Iris pigment epithelial cell (primary cell): Measurements from ENCODE around the gene NPW.

Experiments
- DNase-seq: peaks from one replicate; pipeline ENCODE4 v3.0.0-alpha.2; 2011; ENCODE audit warnings: low read depth

The NPW gene

DNA sequence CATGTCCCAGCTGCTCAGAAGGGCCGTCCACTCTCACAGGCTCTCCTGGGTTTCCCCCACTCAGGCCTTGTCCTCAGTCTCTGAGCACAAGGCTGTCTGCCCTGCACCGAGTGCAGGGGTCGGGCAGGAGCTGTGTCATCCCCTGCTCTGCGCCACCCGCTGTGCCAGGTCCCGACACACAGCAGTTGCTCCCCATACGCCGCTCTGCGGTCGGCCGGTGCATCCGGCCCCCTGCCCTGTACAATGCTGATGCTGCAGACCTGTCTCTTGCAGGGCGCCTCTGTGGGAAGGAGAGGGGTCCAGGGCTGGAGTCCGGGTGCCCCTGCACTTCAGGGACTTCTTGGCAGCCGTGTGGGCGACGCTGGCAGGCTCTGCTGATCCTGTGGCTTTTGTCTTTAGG lies 34.3 kb downstream of the NPW start:
- DNase-seq, result no peak

DNA sequence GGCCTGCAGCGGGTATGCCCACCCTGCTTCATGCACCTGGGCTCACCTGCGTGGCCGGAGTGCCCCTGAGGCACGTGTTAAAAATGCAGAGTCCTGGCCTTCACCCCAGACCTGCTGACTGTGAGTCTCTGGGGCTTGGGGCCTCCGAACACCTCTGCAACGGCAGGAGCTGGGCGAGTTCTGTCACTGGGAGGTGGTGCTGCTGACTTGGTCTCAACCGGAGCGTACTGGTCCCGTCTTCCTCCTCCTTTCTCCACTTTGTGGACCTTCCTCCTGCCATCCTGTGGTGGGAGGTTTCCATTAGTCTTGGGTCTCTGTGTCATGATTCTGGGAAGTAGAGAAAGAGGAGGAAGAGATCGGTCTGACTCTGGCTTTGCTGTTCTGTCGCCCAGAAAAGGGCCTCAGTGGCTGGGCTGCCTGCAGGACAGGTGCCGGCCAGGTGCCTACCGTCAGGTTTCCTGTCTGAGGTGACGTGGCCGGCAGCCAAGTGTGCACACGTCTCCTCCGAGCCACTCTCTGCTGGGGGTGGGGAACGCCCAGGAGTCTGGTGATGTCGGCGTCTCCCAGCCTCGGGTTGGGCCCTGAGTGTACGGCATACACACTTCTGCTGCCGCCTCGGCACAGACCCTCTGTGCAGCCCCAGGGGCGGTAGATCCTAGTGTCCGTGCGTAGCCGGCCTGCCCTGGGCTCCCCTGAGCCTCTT lies 35.1 kb downstream of the NPW start:
- no peak for DNase-seq

DNA sequence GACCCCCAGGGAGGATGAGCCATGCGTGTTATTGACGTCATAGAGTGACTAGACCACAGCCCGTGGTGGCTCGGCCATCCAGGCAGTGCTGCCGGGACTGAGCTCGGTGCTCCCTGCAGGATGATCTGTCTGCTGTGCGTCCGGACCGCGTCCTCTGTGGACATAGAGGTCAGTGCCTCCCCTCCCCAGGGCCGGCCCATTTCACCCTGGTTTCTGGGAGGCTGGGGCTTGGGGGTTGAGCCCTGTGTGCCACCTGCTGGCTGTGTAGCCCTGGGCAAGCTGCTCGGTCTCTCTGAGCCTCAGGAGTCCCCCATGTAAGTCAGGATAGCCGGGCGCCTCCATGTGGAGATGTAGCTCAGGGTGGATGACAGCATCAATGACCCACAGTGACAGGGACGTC lies 36.5 kb downstream of the NPW start:
- DNase-seq, result no peak

DNA sequence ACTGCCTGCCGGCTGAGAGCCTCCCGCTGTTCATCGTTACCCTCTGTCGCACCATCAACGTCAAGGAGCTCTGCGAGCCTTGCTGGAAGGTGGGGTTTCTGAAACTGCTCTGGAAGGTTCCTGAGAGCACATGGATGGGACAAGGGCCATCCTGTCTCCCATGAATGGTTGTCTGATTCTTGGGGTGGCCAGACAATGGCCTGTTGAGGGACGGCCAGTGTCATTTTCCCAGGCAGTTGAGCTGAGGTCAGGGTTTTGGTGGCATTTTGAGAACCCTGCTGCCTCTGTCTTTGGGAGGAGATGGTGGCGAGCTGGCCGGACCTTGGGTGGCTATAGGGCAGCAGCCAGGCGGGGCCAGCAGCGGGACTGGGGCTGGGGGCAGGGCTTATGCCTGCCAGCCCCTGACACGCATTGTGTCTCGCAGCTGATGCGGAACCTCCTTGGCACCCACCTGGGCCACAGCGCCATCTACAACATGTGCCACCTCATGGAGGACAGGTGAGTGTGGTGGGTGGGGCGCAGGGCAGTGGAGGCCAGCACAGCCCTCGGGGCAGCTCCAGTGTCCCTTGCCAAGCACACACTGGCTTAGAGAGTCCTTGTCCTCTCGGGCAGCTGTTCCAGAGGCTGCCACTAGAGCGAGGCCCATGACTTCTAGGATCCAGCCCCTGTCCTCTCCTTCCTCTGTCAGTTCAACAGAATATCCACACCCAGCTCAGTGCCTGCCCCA lies 37.3 kb downstream of the NPW start:
- no peak for DNase-seq

DNA sequence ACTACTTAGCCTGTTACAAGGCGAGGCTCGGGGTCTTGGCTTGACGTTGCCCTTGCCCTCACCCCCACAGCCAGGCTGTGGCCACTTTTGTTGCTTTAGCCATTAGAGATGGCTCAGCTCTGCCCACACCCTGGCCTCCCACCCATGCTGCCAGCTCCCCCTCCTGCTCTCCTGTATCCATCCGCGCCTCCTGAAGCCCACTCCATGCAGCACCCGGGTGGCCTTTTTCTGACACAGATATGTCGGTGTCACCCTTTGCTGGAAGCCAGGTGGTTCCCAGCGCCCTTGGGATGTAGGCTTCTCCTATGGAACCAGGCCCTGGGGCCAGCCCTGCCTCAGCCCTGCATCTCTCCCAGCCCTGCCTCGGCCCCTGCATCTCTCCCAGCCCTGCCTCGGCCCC lies 37.9 kb downstream of the NPW start:
- DNase-seq, result no peak

DNA sequence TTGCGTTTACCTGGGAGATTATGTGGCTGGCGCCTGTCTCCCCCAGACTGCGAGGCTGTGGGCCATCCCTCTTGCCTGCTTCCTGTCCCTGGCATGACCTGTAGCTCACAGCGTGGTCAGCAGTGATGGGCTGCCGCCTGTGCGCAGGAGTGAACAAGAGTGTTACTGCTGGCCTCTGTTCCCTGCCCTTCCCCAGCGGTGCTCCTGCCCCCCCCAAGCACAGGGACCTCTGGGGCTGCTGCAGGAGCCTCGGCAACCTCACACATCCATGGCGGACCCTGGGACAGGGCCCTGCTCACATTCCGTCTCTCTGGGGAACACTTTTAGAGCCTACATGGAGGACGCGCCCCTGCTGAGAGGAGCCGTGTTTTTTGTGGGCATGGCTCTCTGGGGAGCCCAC lies 38.8 kb downstream of the NPW start:
- DNase-seq, result no peak

DNA sequence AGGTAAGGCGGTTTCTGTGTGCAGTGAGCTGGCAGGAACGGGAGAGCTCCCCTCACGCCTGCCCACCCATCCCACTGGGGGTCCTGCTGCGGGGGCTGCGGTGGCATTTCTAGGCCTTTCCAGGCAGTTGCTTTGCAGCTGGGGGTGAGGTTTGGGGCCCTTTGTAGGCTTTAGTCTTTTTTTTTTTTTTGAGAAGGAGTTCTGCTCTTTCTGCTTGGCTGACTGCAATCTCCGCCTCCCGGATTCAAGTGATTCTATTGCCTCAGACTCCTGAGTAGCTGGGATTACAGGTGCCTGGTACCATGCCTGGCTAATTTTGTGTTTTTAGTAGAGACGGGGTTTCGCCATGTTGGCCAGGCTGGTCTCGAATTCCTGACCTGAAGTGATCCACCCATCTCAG lies 39.3 kb downstream of the NPW start:
- DNase-seq, result no peak

DNA sequence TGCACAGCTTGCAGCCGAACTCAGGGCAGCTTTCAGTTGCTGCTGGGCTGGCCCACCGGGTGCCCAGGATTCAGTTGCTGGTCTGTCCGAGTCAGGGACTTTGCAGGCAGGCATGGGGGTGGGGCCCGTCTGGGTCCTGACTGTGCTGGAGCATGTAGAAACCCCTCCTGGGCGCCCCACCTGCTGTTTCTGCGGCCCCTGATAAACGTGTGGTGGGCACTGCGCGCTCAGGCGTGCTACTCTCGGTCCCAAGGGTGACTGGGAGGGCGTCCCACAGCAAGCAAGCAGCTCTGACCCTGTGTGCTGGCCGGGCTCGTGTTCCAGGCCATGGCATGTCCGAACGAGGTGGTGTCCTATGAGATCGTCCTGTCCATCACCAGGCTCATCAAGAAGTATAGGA lies 40.8 kb downstream of the NPW start:
- DNase-seq, result no peak

DNA sequence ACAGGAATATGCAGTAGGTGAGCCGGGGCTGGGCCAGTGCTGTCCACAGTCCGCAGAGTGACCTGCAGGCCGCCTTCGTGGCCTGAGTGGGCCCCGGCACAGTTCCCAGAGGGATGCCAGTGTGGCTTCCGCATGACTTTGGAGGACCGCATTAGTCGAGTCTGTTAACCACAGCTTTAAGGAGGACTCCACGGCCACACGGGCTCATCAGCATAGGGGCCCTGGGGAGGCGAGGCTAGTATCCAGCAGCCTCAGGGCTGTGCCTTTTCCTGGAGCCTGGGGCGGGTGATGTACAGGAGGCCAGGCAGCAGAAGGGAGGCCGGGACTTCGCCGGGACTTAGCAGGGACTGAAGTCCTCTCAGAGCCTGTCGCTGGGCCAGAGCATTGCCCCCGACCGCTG lies 41.4 kb downstream of the NPW start:
- no peak for DNase-seq

DNA sequence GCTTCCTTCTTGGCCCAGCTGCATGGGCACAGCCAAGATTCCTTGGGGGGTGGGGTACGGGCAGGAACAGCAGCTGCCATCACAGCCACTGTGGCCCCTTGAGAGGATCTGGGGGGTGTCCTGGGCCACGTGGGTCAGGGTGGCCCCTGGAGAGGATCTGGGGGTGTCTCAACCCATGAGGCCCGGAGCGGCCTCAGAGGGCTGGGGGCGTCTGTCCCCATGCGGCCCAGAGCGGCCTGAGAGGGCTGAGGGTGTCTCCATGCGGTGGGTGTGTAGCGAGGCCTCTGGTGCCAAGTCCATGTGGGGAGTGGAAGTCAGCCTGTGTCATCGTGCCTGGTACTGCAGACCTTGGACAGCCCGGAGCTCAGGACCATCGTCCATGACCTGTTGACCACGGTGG lies 41.9 kb downstream of the NPW start:
- no peak for DNase-seq

DNA sequence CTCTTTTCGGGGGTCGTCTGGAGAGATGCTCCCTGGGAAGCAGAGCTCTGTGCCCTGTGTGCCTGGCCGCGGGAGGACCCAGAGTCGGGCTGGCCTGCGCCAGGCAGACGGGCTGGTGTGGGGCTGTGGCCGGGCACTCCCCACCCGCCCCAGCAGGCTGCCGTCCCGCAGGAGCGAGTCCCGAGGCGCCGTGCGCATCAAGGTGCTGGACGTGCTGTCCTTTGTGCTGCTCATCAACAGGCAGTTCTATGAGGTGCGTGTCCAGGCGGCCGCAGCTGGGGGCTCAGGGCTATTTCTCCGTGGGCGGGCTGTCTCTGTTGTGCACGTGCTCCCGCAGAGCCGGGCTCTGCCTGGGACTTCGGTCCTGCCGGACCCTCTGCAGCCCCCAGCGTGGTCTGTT lies 43.2 kb downstream of the NPW start:
- no peak for DNase-seq

DNA sequence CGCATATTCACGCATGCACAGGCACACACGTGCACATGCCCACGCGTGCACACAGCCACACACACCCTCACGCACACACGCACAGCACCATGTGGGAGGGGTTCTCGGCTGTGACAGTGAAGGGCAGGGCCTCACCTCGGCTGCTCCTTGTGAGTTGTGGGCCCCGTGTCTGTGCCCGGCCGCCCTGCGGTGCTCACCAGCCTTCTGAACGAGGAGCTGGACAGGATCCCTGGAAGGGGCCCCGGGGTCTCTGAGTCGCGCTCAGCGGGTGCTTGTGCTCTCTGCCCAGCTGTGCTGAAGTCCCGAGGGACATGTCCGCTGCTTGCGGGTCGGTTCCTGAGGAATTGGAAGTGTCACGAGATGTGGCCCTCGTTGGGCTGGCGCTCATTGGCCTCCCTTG lies 44.3 kb downstream of the NPW start:
- no peak for DNase-seq

DNA sequence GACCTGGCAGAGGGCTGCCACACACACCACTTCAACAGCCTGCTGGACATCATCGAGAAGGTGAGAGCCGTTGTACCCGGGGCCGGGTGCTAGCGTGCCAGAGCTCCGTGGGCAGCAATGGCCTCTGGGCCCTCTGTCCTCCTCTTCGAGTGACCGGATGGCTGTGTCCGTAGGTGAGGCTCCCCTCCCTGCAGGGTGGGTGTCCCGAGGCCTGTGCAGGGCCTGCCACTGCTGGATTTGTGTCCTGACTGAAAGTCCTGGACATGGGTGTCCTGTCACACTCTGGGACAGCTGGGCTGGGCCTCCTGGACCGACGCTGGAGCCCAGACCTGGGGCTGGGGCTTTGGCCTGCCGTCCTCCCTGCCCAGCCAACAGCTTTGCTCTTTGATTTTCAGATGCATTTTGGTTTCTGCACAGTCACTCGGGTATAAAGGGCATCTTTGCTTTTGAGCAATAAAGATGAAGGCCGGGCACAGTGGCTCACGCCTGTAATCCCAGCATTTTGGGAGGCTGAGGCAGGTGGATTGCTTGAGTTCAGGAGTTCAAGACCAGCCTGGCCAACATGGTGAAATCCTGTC lies 44.9 kb downstream of the NPW start:
- DNase-seq, result no peak

DNA sequence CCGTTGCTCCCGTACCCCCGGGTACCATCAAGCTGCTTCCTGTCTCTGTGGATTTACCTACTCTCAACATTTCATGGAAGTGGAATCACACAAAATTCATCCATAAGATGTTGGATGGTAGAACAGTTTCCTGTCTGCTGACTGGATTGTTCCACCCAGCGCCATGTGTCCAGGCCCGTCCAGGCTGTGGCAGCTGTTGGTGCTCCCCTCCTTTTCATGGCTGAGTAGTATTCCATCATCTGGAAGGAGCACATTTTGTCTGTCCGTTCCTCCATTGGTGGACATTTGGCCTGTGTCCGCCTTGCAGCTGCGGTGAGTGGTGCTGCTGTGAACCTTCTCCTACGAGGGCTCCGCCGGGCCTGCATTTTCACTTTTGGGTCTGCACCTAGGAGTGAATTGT lies 46.6 kb downstream of the NPW start:
- DNase-seq, result no peak
